Measurements from ENCODE around the gene VIPAS39.

VIPAS39 gene

GRCh38 chr14:77457522-77458248 is at the start of gene VIPAS39, which contains the start of gene AHSA1:
Gene VIPAS39, minus strand, starts transcription at chr14:77457601. Its CDS starts 3,499 bp downstream, at chr14:77454102.
Gene AHSA1, plus strand, starts transcription at chr14:77458093. Its CDS starts 97 bp downstream, at chr14:77458190.
- DNase-seq = peak; percentile 87

- no peak for DNase-seq
These were observed 47.6 kb upstream of the VIPAS39 start for GRCh38 chr14:77505031-77505430.

GRCh38 chr14:77503138-77503537 is 45.7 kb upstream of the VIPAS39 start:
- DNase-seq = no peak

GRCh38 chr14:77502109-77502782 is 44.8 kb upstream of the VIPAS39 start:
- no peak for DNase-seq

- DNase-seq = no peak
These were observed 41.7 kb upstream of the VIPAS39 start for GRCh38 chr14:77498984-77499527.

GRCh38 chr14:77498120-77498979 is 40.9 kb upstream of the VIPAS39 start, which contains the start of gene ISM2:
Gene ISM2, minus strand, starts transcription at chr14:77498816. Its CDS starts 23 bp downstream, at chr14:77498793.
- DNase-seq = peak; percentile 40

- no peak for DNase-seq
These were observed 37.9 kb upstream of the VIPAS39 start for GRCh38 chr14:77495334-77495733.

- no peak for DNase-seq
These were observed 33.7 kb upstream of the VIPAS39 start for GRCh38 chr14:77491056-77491455.

- no peak for DNase-seq
These were observed 33.1 kb upstream of the VIPAS39 start for GRCh38 chr14:77490347-77490986.

- no peak for DNase-seq
These were observed 31.6 kb upstream of the VIPAS39 start for GRCh38 chr14:77489041-77489440.

- no peak for DNase-seq
These were observed 31.2 kb upstream of the VIPAS39 start for GRCh38 chr14:77488558-77488957.

GRCh38 chr14:77485901-77486678 is 28.7 kb upstream of the VIPAS39 start:
- DNase-seq = no peak

GRCh38 chr14:77485256-77485655 is 27.9 kb upstream of the VIPAS39 start:
- DNase-seq = no peak

GRCh38 chr14:77482422-77482821 is 25.0 kb upstream of the VIPAS39 start:
- no peak for DNase-seq

GRCh38 chr14:77478796-77479195 is 21.4 kb upstream of the VIPAS39 start:
- no peak for DNase-seq

- DNase-seq = no peak
These were observed 20.6 kb upstream of the VIPAS39 start for GRCh38 chr14:77478029-77478428.

GRCh38 chr14:77475432-77476115 is 18.2 kb upstream of the VIPAS39 start:
- no peak for DNase-seq

- no peak for DNase-seq
These were observed 17.2 kb upstream of the VIPAS39 start for GRCh38 chr14:77474479-77475177.

- DNase-seq = no peak
These were observed 16.5 kb upstream of the VIPAS39 start for GRCh38 chr14:77473921-77474320.

- DNase-seq = no peak
These were observed 12.9 kb upstream of the VIPAS39 start for GRCh38 chr14:77470224-77470870.

Data from activated CD4-positive, CD25-positive, alpha-beta regulatory T cell treated with anti-CD3 and anti-CD28 coated beads, Interleukin-2, amount 50 U/mL, for 72 hours (primary cell).